GM12873 (cell line): ENCODE data around the gene CCDC181.

ENCODE experiments used
- CTCF ChIP-seq: IDR thresholded peaks from 2 replicates; pipeline ENCODE4 v1.5.1; 2012; ENCODE audit warnings: low read depth, mild to moderate bottlenecking, moderate library complexity, low read length, control low read depth; ENCODE audit not compliant: insufficient read depth; ENCODE audit errors: missing control alignments

The CCDC181 gene

DNA sequence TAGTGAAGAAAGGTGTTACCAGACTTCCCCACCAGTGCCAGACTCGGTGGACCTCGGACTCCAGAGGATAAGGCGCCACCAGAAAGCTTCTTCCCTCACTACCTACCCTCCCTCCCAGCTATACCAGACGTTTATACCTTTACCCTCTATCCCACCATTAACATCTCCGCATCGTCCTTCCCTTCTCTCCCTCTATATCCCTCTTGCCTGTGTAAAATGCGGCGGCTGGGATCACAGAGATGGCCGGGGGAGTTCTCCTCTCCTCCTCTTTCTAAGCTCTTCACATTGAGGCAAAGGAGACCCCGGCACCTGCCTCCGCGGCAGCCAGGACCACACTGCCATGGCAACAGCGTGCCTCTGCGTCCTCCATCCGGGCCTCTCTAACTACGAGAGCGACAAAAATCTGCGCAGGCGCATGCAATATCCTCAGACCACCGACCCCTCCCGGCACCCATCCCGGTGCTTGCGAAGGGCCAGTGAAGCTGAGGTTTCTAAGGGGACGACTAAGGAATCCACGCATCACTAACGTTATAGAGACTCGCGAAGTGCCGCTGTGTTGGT lies at the start of gene CCDC181:
TSS of gene CCDC181 (minus strand) at position 394 of the 561 bp plus-strand sequence. CDS start 2,547 bp downstream, outside the sequence.
- no peak for TF ChIP-seq CTCF

DNA sequence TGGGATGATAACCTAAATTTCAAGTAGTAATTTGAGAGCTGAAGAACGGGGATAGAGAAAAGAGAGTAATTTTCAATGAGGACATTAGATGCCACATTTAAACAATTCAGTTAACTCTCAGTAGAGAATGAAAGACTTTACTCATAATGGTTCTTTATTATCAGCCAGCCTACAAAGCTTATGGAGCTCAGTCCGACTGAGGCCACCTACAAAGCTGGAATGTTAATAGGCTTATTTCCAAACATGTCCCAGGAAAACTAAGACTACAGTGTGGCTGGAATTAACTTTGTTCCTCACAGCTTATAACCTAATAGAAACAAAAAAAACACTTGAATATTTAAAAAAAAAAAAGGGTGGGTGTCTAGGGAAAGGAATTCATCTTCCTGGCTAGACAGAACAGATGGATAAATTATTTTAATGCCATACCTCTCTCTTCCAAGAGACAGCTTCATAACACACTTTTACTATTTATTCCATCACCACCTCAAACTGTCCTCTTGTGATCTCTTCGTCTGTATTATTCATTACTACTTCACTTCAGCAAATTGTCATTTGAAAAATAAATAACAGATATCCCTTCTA lies 48.6 kb upstream of the CCDC181 start:
- no peak for TF ChIP-seq CTCF

- TF ChIP-seq CTCF = no peak
Measured at GRCh38 chr1:169474302-169474995, 47.2 kb upstream of the CCDC181 start.

DNA sequence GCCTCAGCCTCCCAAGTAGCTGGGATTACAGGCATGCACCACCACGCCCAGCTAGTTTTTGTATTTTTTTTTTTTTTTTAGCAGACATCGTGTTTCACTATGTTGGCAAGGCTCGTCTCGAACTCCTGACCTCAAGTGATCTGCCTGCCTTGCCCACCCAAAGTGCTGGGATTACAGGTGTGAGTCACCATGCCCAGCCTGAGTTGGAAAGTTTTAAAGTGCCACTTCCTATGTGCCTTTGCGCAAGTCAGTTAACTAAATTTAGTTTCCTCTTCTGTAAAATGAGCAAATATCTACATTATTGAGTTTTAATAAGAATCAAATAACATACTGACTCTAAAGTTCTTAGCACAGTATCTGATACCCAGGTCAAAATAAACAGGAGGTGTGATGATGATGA lies 46.1 kb upstream of the CCDC181 start:
- no peak for TF ChIP-seq CTCF

DNA sequence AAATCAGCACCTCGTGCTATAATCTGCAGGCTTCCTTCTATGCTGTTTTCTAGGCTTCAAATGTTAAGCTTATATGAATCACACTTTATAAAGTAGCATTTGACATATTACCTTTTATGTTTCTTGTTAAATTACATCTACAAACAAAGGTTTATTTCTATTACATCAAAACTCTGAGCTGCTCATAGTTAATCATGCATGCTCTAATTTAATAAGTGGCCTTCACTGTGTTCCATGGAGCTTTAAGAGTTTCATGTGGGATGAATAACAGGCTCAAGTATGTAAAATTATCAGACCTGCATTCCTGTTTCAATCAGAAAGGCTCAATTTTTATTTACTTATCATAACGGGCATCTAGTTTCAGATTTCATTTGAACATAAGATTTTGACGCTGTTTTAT lies 45.5 kb upstream of the CCDC181 start:
- no peak for TF ChIP-seq CTCF

- TF ChIP-seq CTCF = no peak
Measured at GRCh38 chr1:169468982-169469381, 41.7 kb upstream of the CCDC181 start.

- peak; percentile 25 for TF ChIP-seq CTCF
Measured at GRCh38 chr1:169466259-169467230, 39.3 kb upstream of the CCDC181 start.
